Pancreas (tissue), 10 donors: ENCODE measurements around the gene TENM3. TPM values are rescaled to one million over a fixed set of nuclear protein-coding genes. Genes with fewer than 3 reads are reported as not detected.

Experiments
- ATAC-seq, 4 donors: fragments of 200-7000 bp; cut with Tn5 transposase; one replicate each; pipeline versions ENCODE4 v1.8.0 to v1.9.1; 2020; ENCODE audit warnings: mild to moderate bottlenecking in 4 of 4, moderate library complexity in 4 of 4
- DNase-seq, 6 donors: peaks; one replicate each; pipeline ENCODE4 v3.0.0-alpha.2; 2020
- FAIRE-seq: peaks from 2 replicates; lab custom pipeline; 2012; peaks lifted over from hg19 to GRCh38; lab: Jason Lieb, UNC
- H3K27ac ChIP-seq, 4 donors: fragments of 200-600 bp; sonication (generic); 1 replicate in 3 of 4; 2 replicates in 1 of 4; pipeline versions ENCODE4 v1.5.0 to v1.8.0; 2020
- H3K27me3 ChIP-seq, 4 donors: fragments of 200-600 bp; one replicate each; pipeline ENCODE4 v1.8.0; 2021
- H3K36me3 ChIP-seq, 3 donors: fragments of 200-600 bp; sonication (generic) in 1 of 3; one replicate each; pipeline versions ENCODE4 v1.5.0 to v1.8.0; 2020 to 2021
- H3K4me1 ChIP-seq, 3 donors: fragments of 200-600 bp; one replicate each; pipeline ENCODE4 v1.8.0; 2021
- H3K4me3 ChIP-seq, 4 donors: fragments of 200-600 bp; sonication (generic) in 2 of 4; one replicate each; pipeline versions ENCODE4 v1.5.0 to v1.8.0; 2020 to 2021
- H3K9me3 ChIP-seq, 4 donors: fragments of 200-600 bp; one replicate each; pipeline ENCODE4 v1.8.0; 2021
- CTCF ChIP-seq, 4 donors: fragments of 200-600 bp; sonication (generic) in 3 of 4; IDR thresholded peaks; one replicate each; pipeline versions ENCODE4 v1.5.0 to v1.8.0; 2021; ENCODE audit warnings: antibody characterized with exemption in 4 of 4
- WGBS, 2 donors: extraction: QIAGEN DNeasy Blood & Tissue Kit; methylation state at CpG; one replicate each; pipeline ENCODE4 v1.1.7; 2013; 5-methylcytosine and 5-hydroxymethylcytosine counted together
- intact Hi-C, 3 donors: fragments of 100-400 bp; cut with DNase I; formaldehyde crosslinking; loops; one replicate each; pipeline versions ENCODE4 v1.11.1 to v1.14.2; 2022
- polyA plus RNA-seq, 2 donors: library from polyadenylated mRNA; stranded (reverse); fragments of 200-250 nt; gene quantifications; one replicate each; pipeline ENCODE4 v1.2.3, GENCODE V29; 2013
- total RNA-seq, 6 donors: library from RNA; stranded (reverse); fragmentation: NEBNext Ultra II Directional in 4 of 6; extraction: Animal tissue kit (Norgen Biotek cat#: 25700) in 4 of 6; gene quantifications; one replicate each; pipeline versions ENCODE4 v1.2.1 to v1.2.4, GENCODE V29; 2021 to 2023
- donor health status: healthy with polysubstance abuse.
- donor health status: DM: no; HTN: no; CAD: no; lungs with moderate emphysema.
- donor health status: DM: no; HTN: no; CAD: no.
- donor health status: control.
- donor health status: control.
- donor health status: Bipolar disorder and iron deficiency.
- donor health status: DM: yes; HTN: yes; CAD: no.
- donor health status: DM: no; HTN: no; CAD: no.
- donor health status: DM: no; HTN: no; CAD: no.
- donor health status: DM: yes; HTN: yes; CAD: no.

TENM3 gene
- total and polyA plus RNA-seq, 8 donors: 0.99 to 6.1 (median 4.4) TPM

GRCh38 chr4:182447767-182448280, 204.6 kb downstream of the TENM3 start:
- intact Hi-C loops: no loop called here

GRCh38 chr4:182448281-182449151, 205.3 kb downstream of the TENM3 start:
- intact Hi-C loops: no loop called here
- DNase-seq: peak; percentile 88 to 95 (median 92)
- Histone ChIP-seq H3K9me3 (no peaks in the 10 kb centered on the region), H3K27me3 (peaks cover 0 to 26% (median 3%) of the 10 kb centered on the region in 4 donors), H3K36me3 (no peaks in the 10 kb centered on the region), H3K27ac (peak overlapping the region in 1 of 4 donors; percentile 17), H3K4me3 (peak overlapping the region; percentile 49 to 76 (median 57)), H3K4me1 (peaks cover 0 to 8% (median 0%) of the 10 kb centered on the region in 3 donors)
- no peak for FAIRE-seq
- 0 to 1% methylated on average over 84 to 113 of the region's 113 CpGs for WGBS, 2 donors
- no peak for TF ChIP-seq CTCF (IDR thresholded peaks at IDR 0.05)
- peak; percentile 95 to 99 (median 98) for ATAC-seq

More at GRCh38 chr4:182447767-182448280, 204.6 kb downstream of the TENM3 start:
- WGBS, 2 donors: 9 to 16% methylated on average over 14 to 25 of the region's 25 CpGs
- H3K27me3 ChIP-seq: peaks cover 0 to 25% (median 2%) of the 10 kb centered on the region in 4 donors
- H3K27ac ChIP-seq: peak overlapping the region in 1 of 4 donors; percentile 17
- H3K9me3 ChIP-seq: no peaks in the 10 kb centered on the region
- peak in 3 of 4 donors; percentile 26 to 40 (median 33) for ATAC-seq
- peak overlapping the region; percentile 49 to 76 (median 57) for H3K4me3 ChIP-seq
- H3K4me1 ChIP-seq: peaks cover 0 to 8% (median 0%) of the 10 kb centered on the region in 3 donors
- no peak for FAIRE-seq
- no peaks in the 10 kb centered on the region for H3K36me3 ChIP-seq
- peak in 1 of 6 donors; percentile 20 for DNase-seq
- TF ChIP-seq CTCF (IDR thresholded peaks at IDR 0.05): no peak

GRCh38 chr4:182449186-182449929, 206.2 kb downstream of the TENM3 start:
- Histone ChIP-seq H3K9me3 (no peaks in the 10 kb centered on the region), H3K27ac (no peak overlapping the region), H3K36me3 (no peaks in the 10 kb centered on the region), H3K4me3 (peak overlapping the region; percentile 16 to 76 (median 54)), H3K27me3 (peaks cover 0 to 31% (median 5%) of the 10 kb centered on the region in 4 donors), H3K4me1 (peaks cover 0 to 8% (median 4%) of the 10 kb centered on the region in 3 donors)
- no peak for FAIRE-seq
- no peak for TF ChIP-seq CTCF (IDR thresholded peaks at IDR 0.05)
- DNase-seq: no peak
- WGBS, 2 donors: 1 to 2% methylated on average over 19 to 34 of the region's 34 CpGs
- intact Hi-C loops: no loop called here
- ATAC-seq: peak in 2 of 4 donors; percentile 2 to 31

GRCh38 chr4:182449930-182450439, 206.8 kb downstream of the TENM3 start:
- H3K9me3 ChIP-seq: no peaks in the 10 kb centered on the region
- ATAC-seq (no peak), FAIRE-seq (no peak), DNase-seq (no peak)
- 11 to 18% methylated on average over 4 of the region's 4 CpGs for WGBS, 2 donors
- intact Hi-C loops: no loop called here
- peaks cover 0 to 8% (median 4%) of the 10 kb centered on the region in 3 donors for H3K4me1 ChIP-seq
- no peak overlapping the region for H3K27ac ChIP-seq
- H3K4me3 ChIP-seq: peak overlapping the region in 2 of 4 donors; percentile 49 to 76
- no peak for TF ChIP-seq CTCF (IDR thresholded peaks at IDR 0.05)
- H3K36me3 ChIP-seq: no peaks in the 10 kb centered on the region
- H3K27me3 ChIP-seq: peaks cover 0 to 34% (median 5%) of the 10 kb centered on the region in 4 donors
